PFSK-1 (cell line): ENCODE results near the gene METTL21A.

Experiments
- FOXP2 ChIP-seq: optimal IDR thresholded peaks from 2 replicates; pipeline ENCODE3; 2011; ENCODE audit warnings: borderline replicate concordance, control low read depth, inconsistent platforms; ENCODE audit not compliant: insufficient read depth; ENCODE audit errors: extremely low read length, extremely low read depth
- POLR2AphosphoS5 ChIP-seq: IDR thresholded peaks from 2 replicates; pipeline ENCODE4 v1.6.1; 2012; ENCODE audit warnings: low read depth, mild to moderate bottlenecking, control low read depth, low read length, moderate library complexity
- SIN3A ChIP-seq: IDR thresholded peaks from 2 replicates; pipeline ENCODE4 v1.6.1; 2012; ENCODE audit warnings: mild to moderate bottlenecking, low read length, moderate library complexity, borderline replicate concordance; ENCODE audit not compliant: insufficient read depth
- TAF1 ChIP-seq: IDR thresholded peaks from 2 replicates; pipeline ENCODE4 v1.6.1; 2012; ENCODE audit warnings: low read length, control low read depth, borderline replicate concordance; ENCODE audit not compliant: insufficient read depth
- TF ChIP-seq, protein P1 (sequence below), 2 experiments: IDR thresholded peaks; 2 replicates each; pipeline versions ENCODE4 v1.6.1 to v1.8.0; 2011 to 2012; ENCODE audit warnings: low read depth in 2 of 2, low read length in 2 of 2, control low read depth in 1 of 2, inconsistent platforms in 1 of 2, mild to moderate bottlenecking in 1 of 2, moderate library complexity in 1 of 2; ENCODE audit not compliant: insufficient read depth in 1 of 2

DNA sequence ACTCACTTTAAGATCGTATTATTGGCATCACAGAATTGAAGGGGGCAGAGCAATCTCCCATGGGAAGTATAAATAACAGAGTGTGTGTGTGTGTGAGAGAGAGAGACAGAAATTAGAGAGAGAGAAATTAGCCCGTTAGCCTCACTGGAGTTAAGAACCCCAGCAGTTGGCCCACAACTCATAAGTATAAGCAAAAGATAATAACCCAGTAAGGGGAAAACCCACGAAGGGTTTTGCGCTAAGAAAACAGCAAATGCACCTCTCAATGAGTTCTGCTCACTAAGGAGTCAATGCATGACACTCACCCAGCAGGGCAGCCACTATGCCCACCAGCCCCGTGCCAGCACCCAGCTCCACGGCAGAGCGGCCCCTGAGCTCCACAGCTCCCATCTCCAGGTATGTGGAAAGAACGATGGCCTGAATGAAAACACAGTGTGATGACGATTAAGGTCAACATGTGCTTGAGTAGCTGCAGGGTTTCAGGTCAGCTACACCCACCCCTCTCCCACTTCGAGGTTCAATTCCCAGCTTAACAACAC, 3.6 kb downstream of the METTL21A start:
- TF ChIP-seq SIN3A (no peak), POLR2AphosphoS5 (no peak), FOXP2 (no peak), TAF1 (no peak)
- TF ChIP-seq, protein P1, sequence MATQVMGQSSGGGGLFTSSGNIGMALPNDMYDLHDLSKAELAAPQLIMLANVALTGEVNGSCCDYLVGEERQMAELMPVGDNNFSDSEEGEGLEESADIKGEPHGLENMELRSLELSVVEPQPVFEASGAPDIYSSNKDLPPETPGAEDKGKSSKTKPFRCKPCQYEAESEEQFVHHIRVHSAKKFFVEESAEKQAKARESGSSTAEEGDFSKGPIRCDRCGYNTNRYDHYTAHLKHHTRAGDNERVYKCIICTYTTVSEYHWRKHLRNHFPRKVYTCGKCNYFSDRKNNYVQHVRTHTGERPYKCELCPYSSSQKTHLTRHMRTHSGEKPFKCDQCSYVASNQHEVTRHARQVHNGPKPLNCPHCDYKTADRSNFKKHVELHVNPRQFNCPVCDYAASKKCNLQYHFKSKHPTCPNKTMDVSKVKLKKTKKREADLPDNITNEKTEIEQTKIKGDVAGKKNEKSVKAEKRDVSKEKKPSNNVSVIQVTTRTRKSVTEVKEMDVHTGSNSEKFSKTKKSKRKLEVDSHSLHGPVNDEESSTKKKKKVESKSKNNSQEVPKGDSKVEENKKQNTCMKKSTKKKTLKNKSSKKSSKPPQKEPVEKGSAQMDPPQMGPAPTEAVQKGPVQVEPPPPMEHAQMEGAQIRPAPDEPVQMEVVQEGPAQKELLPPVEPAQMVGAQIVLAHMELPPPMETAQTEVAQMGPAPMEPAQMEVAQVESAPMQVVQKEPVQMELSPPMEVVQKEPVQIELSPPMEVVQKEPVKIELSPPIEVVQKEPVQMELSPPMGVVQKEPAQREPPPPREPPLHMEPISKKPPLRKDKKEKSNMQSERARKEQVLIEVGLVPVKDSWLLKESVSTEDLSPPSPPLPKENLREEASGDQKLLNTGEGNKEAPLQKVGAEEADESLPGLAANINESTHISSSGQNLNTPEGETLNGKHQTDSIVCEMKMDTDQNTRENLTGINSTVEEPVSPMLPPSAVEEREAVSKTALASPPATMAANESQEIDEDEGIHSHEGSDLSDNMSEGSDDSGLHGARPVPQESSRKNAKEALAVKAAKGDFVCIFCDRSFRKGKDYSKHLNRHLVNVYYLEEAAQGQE (IDR thresholded peaks at IDR 0.05; ENCODE audit: insufficient read depth in 1 of 2, low read depth in 2 of 2, low read length in 2 of 2): no peak
